Stimulated activated effector memory CD8-positive, alpha-beta T cell treated with anti-CD3 and anti-CD28 coated beads, Interleukin-12 subunit alpha, Interleukin-12 subunit beta, amount 100 ng/mL, for 72 hours (primary cell): ENCODE results near the gene SPRYD4.
A peak's percentile ranks its signal among the peaks of the same experiment; 100 is the strongest.
"Not testable (repeated sequence)": the region's sequence is repeated elsewhere in the genome, so short reads cannot be mapped to it uniquely, and the experiment has no call there.

Experiments
- ATAC-seq: fragments of 150-1000 bp; cut with Tn5 transposase; 2 replicates; pipeline ENCODE4 v1.10.0; 2021
- DNase-seq, 2 donors: peaks; one replicate each; pipeline ENCODE4 v3.0.0; 2021 to 2022; ENCODE audit warnings: low spot score in 2 of 2
- H3K27ac Mint-ChIP-seq: one replicate; pipeline ENCODE4 v1.8.0; 2022; ENCODE audit warnings: mild to moderate bottlenecking, mixed read lengths
- H3K36me3 Mint-ChIP-seq: one replicate; pipeline ENCODE4 v1.8.0; 2022; ENCODE audit warnings: mild to moderate bottlenecking, mixed read lengths
- H3K4me1 Mint-ChIP-seq: one replicate; pipeline ENCODE4 v1.8.0; 2022; ENCODE audit warnings: mixed read lengths
- H3K4me3 Mint-ChIP-seq: one replicate; pipeline ENCODE4 v1.8.0; 2022; ENCODE audit warnings: mild to moderate bottlenecking, mixed read lengths
- H3K9me3 Mint-ChIP-seq: one replicate; pipeline ENCODE4 v1.8.0; 2022; ENCODE audit warnings: mixed read lengths

SPRYD4 gene

GRCh38 chr12:56468216-56469006, at the start of gene SPRYD4:
Gene SPRYD4, plus strand, starts transcription at chr12:56468578. Its CDS starts 14 bp downstream, at chr12:56468592.
- H3K9me3 Mint-ChIP-seq, result no peaks in the 10 kb centered on the region
- peak within 1 kb of the TSS; percentile 98 for H3K27ac Mint-ChIP-seq
- ATAC-seq (peak; percentile 98), DNase-seq (peak; percentile 93 to 95)
- H3K4me3 Mint-ChIP-seq, result peak within 1 kb of the TSS; percentile 94
- H3K36me3 Mint-ChIP-seq, result peaks cover 45% of the 10 kb centered on the region
- peaks cover 27% of the 10 kb centered on the region for H3K4me1 Mint-ChIP-seq

GRCh38 chr12:56420411-56420810, 48.0 kb upstream of the SPRYD4 start:
- Mint-ChIP-seq H3K9me3 (no peaks in the 10 kb centered on the region), H3K36me3 (peaks cover 80% of the 10 kb centered on the region), H3K4me1 (no peaks in the 10 kb centered on the region), H3K27ac (no peak overlapping the region), H3K4me3 (no peak overlapping the region)
- DNase-seq (no peak), ATAC-seq (no peak)

- H3K4me3 Mint-ChIP-seq, result no peak overlapping the region
- peak overlapping the region; percentile 71 for H3K27ac Mint-ChIP-seq
- no peaks in the 10 kb centered on the region for H3K9me3 Mint-ChIP-seq
- H3K36me3 Mint-ChIP-seq, result peaks cover 78% of the 10 kb centered on the region
- no peak for ATAC-seq
- DNase-seq, result no peak
- H3K4me1 Mint-ChIP-seq, result no peaks in the 10 kb centered on the region
Observed at GRCh38 chr12:56425193-56425592, 43.2 kb upstream of the SPRYD4 start.

GRCh38 chr12:56425940-56426438, 42.4 kb upstream of the SPRYD4 start:
- Mint-ChIP-seq H3K4me1 (no peaks in the 10 kb centered on the region), H3K4me3 (no peak overlapping the region), H3K27ac (no peak overlapping the region), H3K36me3 (peaks cover 78% of the 10 kb centered on the region), H3K9me3 (no peaks in the 10 kb centered on the region)
- DNase-seq (no peak), ATAC-seq (no peak)

GRCh38 chr12:56431288-56431687, 37.1 kb upstream of the SPRYD4 start:
- no peak overlapping the region for H3K27ac Mint-ChIP-seq
- no peaks in the 10 kb centered on the region for H3K9me3 Mint-ChIP-seq
- no peaks in the 10 kb centered on the region for H3K4me1 Mint-ChIP-seq
- ATAC-seq (no peak), DNase-seq (no peak)
- no peak overlapping the region for H3K4me3 Mint-ChIP-seq
- H3K36me3 Mint-ChIP-seq, result peaks cover 58% of the 10 kb centered on the region

- H3K4me3 Mint-ChIP-seq, result no peak overlapping the region
- peaks cover 58% of the 10 kb centered on the region for H3K36me3 Mint-ChIP-seq
- no peaks in the 10 kb centered on the region for H3K9me3 Mint-ChIP-seq
- no peak overlapping the region for H3K27ac Mint-ChIP-seq
- ATAC-seq (no peak), DNase-seq (no peak)
- H3K4me1 Mint-ChIP-seq, result no peaks in the 10 kb centered on the region
Observed at GRCh38 chr12:56431850-56432249, 36.5 kb upstream of the SPRYD4 start.

GRCh38 chr12:56434828-56435227, 33.5 kb upstream of the SPRYD4 start:
- Mint-ChIP-seq H3K9me3 (no peaks in the 10 kb centered on the region), H3K4me1 (no peaks in the 10 kb centered on the region), H3K4me3 (no peak overlapping the region), H3K27ac (no peak overlapping the region), H3K36me3 (peaks cover 28% of the 10 kb centered on the region)
- no peak for DNase-seq
- ATAC-seq, result no peak

GRCh38 chr12:56437430-56438176, 30.8 kb upstream of the SPRYD4 start:
- Mint-ChIP-seq H3K27ac (no peak overlapping the region), H3K9me3 (no peaks in the 10 kb centered on the region), H3K4me1 (no peaks in the 10 kb centered on the region), H3K4me3 (no peak overlapping the region), H3K36me3 (peaks cover 4% of the 10 kb centered on the region)
- ATAC-seq, result no peak
- no peak for DNase-seq

GRCh38 chr12:56443208-56443607, 25.2 kb upstream of the SPRYD4 start:
- H3K9me3 Mint-ChIP-seq, H3K27ac Mint-ChIP-seq, ATAC-seq, H3K4me3 Mint-ChIP-seq, H3K36me3 Mint-ChIP-seq, DNase-seq: not testable (repeated sequence)
- peaks cover 22% of the 10 kb centered on the region for H3K4me1 Mint-ChIP-seq

- ATAC-seq (peak; percentile 98), DNase-seq (peak; percentile 84 to 95)
- peaks cover 11% of the 10 kb centered on the region for H3K36me3 Mint-ChIP-seq
- H3K4me3 Mint-ChIP-seq, result peak within 1 kb of the TSS; percentile 86
- H3K27ac Mint-ChIP-seq, result peak within 1 kb of the TSS; percentile 96
- H3K9me3 Mint-ChIP-seq, result no peaks in the 10 kb centered on the region
- peaks cover 34% of the 10 kb centered on the region for H3K4me1 Mint-ChIP-seq
Observed at GRCh38 chr12:56448860-56449621, 19.3 kb upstream of the SPRYD4 start, which contains the start of gene TIMELESS. Gene TIMELESS, minus strand, starts transcription at chr12:56449426. Its CDS starts 15,256 bp downstream, at chr12:56434170.

GRCh38 chr12:56449622-56449984, 18.8 kb upstream of the SPRYD4 start:
- peak overlapping the region; percentile 86 for H3K4me3 Mint-ChIP-seq
- ATAC-seq (no peak), DNase-seq (no peak)
- H3K27ac Mint-ChIP-seq, result peak overlapping the region; percentile 96
- peaks cover 11% of the 10 kb centered on the region for H3K36me3 Mint-ChIP-seq
- H3K4me1 Mint-ChIP-seq, result peaks cover 28% of the 10 kb centered on the region
- no peaks in the 10 kb centered on the region for H3K9me3 Mint-ChIP-seq

- H3K9me3 Mint-ChIP-seq, result no peaks in the 10 kb centered on the region
- peak overlapping the region; percentile 86 for H3K4me3 Mint-ChIP-seq
- ATAC-seq (no peak), DNase-seq (no peak)
- H3K27ac Mint-ChIP-seq, result peak overlapping the region; percentile 96
- H3K36me3 Mint-ChIP-seq, result peaks cover 11% of the 10 kb centered on the region
- peaks cover 24% of the 10 kb centered on the region for H3K4me1 Mint-ChIP-seq
Observed at GRCh38 chr12:56450241-56450640, 18.1 kb upstream of the SPRYD4 start.

GRCh38 chr12:56451147-56451546, 17.2 kb upstream of the SPRYD4 start:
- peak overlapping the region; percentile 8 for H3K4me3 Mint-ChIP-seq
- ATAC-seq (no peak), DNase-seq (no peak)
- H3K4me1 Mint-ChIP-seq, result peaks cover 24% of the 10 kb centered on the region
- H3K36me3 Mint-ChIP-seq, result peaks cover 11% of the 10 kb centered on the region
- no peak overlapping the region for H3K27ac Mint-ChIP-seq
- H3K9me3 Mint-ChIP-seq, result no peaks in the 10 kb centered on the region

- ATAC-seq (no peak), DNase-seq (no peak)
- peaks cover 6% of the 10 kb centered on the region for H3K4me1 Mint-ChIP-seq
- no peak within 1 kb of the TSS for H3K27ac Mint-ChIP-seq
- no peak within 1 kb of the TSS for H3K4me3 Mint-ChIP-seq
- no peaks in the 10 kb centered on the region for H3K9me3 Mint-ChIP-seq
- peaks cover 2% of the 10 kb centered on the region for H3K36me3 Mint-ChIP-seq
Observed at GRCh38 chr12:56454557-56454956, 13.8 kb upstream of the SPRYD4 start, which contains the start of gene MIP. Gene MIP, minus strand, starts transcription at chr12:56454657. Its CDS starts 44 bp downstream, at chr12:56454613.

GRCh38 chr12:56457817-56458216, 10.6 kb upstream of the SPRYD4 start:
- no peak for DNase-seq
- ATAC-seq, result no peak
- Mint-ChIP-seq H3K4me1 (no peaks in the 10 kb centered on the region), H3K36me3 (no peaks in the 10 kb centered on the region), H3K4me3 (no peak overlapping the region), H3K9me3 (no peaks in the 10 kb centered on the region), H3K27ac (no peak overlapping the region)
